Esophagus squamous epithelium (tissue), 4 donors: Measurements from ENCODE around the gene LMX1B.
"Not testable (repeated sequence)": the region's sequence is repeated elsewhere in the genome, so short reads cannot be mapped to it uniquely, and the experiment has no call there.

Source experiments
- CTCF ChIP-seq, 6 experiments: fragments of 450-650 bp in 4 of 6; fragments of 200-600 bp in 2 of 6; sonication (generic) in 2 of 6; IDR thresholded peaks; one replicate each; pipeline ENCODE4 v1.5.1; 2016 to 2019; ENCODE audit warnings: antibody characterized with exemption in 6 of 6, mild to moderate bottlenecking in 4 of 6, moderate library complexity in 4 of 6
- POLR2A ChIP-seq, 4 donors: fragments of 450-650 bp; IDR thresholded peaks; one replicate each; pipeline ENCODE4 v1.6.1; 2017; ENCODE audit warnings: antibody characterized with exemption in 4 of 4, mild to moderate bottlenecking in 4 of 4, moderate library complexity in 3 of 4

DNA sequence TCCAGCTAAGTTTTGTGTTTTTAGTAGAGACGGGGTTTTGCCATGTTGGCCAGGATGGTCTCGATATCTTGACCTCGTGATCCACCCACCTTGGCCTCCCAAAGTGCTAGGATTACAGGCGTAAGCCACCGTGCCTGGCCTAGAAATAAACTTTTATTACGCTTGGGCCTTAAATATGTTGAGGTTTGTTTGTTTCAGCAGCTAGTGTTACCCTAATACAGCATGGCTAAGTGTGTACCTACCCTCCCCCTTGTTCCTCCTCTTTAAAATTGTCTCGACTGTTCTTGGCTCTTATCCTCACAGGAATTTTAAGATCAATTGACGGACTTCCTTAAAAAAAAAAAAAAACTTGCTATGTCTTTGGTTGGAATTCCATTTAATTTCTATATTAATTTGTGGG lies 114.5 kb downstream of the LMX1B start:
- not testable (repeated sequence) for TF ChIP-seq CTCF, POLR2A (IDR thresholded peaks at IDR 0.05)
